Heart right ventricle (tissue), 16 donors: ENCODE data around the gene SLC17A8. TPM values are rescaled to one million over a fixed set of nuclear protein-coding genes. Genes with fewer than 3 reads are reported as not detected.

Source experiments
- ATAC-seq, 8 donors: fragments of 200-7000 bp; cut with Tn5 transposase; one replicate each; pipeline ENCODE4 v1.9.1; 2020; ENCODE audit warnings: mild to moderate bottlenecking in 8 of 8, moderate library complexity in 8 of 8, moderate number of reproducible peaks in 1 of 8
- DNase-seq, 2 donors: peaks; one replicate each; pipeline ENCODE4 v3.0.0-alpha.2; 2020
- H3K27ac ChIP-seq, 10 donors: fragments of 200-600 bp; sonication (generic) in 2 of 10; one replicate each; pipeline versions ENCODE4 v1.5.0 to v1.8.0; 2020 to 2022; ENCODE audit warnings: mild to moderate bottlenecking in 3 of 10
- H3K27me3 ChIP-seq, 7 donors: fragments of 200-600 bp; one replicate each; pipeline ENCODE4 v1.8.0; 2021 to 2022; ENCODE audit warnings: mild to moderate bottlenecking in 2 of 7
- H3K36me3 ChIP-seq, 9 donors: fragments of 200-600 bp; sonication (generic) in 1 of 9; one replicate each; pipeline versions ENCODE4 v1.5.0 to v1.8.0; 2020 to 2022; ENCODE audit warnings: mild to moderate bottlenecking in 2 of 9
- H3K4me1 ChIP-seq, 9 donors: fragments of 200-600 bp; sonication (generic) in 1 of 9; one replicate each; pipeline versions ENCODE4 v1.5.0 to v1.8.0; 2020 to 2022; ENCODE audit warnings: mild to moderate bottlenecking in 4 of 9
- H3K4me3 ChIP-seq, 10 donors: fragments of 200-600 bp; sonication (generic) in 2 of 10; one replicate each; pipeline versions ENCODE4 v1.5.0 to v1.8.0; 2020 to 2022; ENCODE audit warnings: mild to moderate bottlenecking in 7 of 10, moderate library complexity in 2 of 10
- H3K9me3 ChIP-seq, 11 donors: fragments of 200-600 bp in 10 of 11; sonication (generic) in 2 of 11; one replicate each; pipeline versions ENCODE4 v1.5.0 to v1.8.0; 2013 to 2022; ENCODE audit warnings: mild to moderate bottlenecking in 2 of 11, control low read depth in 1 of 11, moderate library complexity in 1 of 11
- whole genome bisulfite sequencing, 2 donors: extraction: QIAGEN DNeasy Blood & Tissue Kit; methylation state at CpG; one replicate each; pipeline ENCODE4 v1.1.7; 2013; ENCODE audit warnings: inconsistent platforms in 1 of 2; 5-methylcytosine and 5-hydroxymethylcytosine counted together
- intact Hi-C, 10 donors: fragments of 100-400 bp; cut with DNase I; formaldehyde crosslinking; loops; one replicate each; pipeline versions ENCODE4 v1.11.1 to v1.14.2; 2022
- polyA plus RNA-seq, 2 donors: library from polyadenylated mRNA; stranded (reverse); fragments of 200-250 nt; gene quantifications; one replicate each; pipeline ENCODE4 v1.2.3, GENCODE V29; 2013
- total RNA-seq, 10 donors: library from RNA; stranded (reverse); fragmentation: NEBNext Ultra II Directional in 3 of 10; extraction: Animal tissue kit (Norgen Biotek cat#: 25700) in 3 of 10; gene quantifications; one replicate each; pipeline versions ENCODE4 v1.2.1 to v1.2.4, GENCODE V29; 2021 to 2023
- TF ChIP-seq, protein P1 (sequence below), 9 donors: fragments of 200-600 bp; sonication (generic) in 2 of 9; IDR thresholded peaks; one replicate each; pipeline versions ENCODE4 v1.5.0 to v1.8.0; 2021 to 2022; ENCODE audit warnings: antibody characterized with exemption in 9 of 9, mild to moderate bottlenecking in 5 of 9, moderate library complexity in 1 of 9
- donor health status: Arrhythmogenic right ventricular cardiomyopathy.
- donor health status: ischemic (EF 13 %, LVEDD 7.1; RV severe dilation, severe dysfunction).
- donor health status: healthy with polysubstance abuse.
- donor health status: DM: no; HTN: yes; CAD: no.
- donor health status: DM: no; HTN: no; CAD: no.
- donor health status: ischemic (EF 25% LVEDD 6.9; RV normal size, moderate dysfunction).
- donor health status: ischemic (EF 25% LVEDD 5.7; RV mildly dilated, moderate dysfunction).
- donor health status: healthy.
- donor health status: DM: yes; HTN: yes; CAD: no.
- donor health status: Ischemic cardiomyopathy.
- donor health status: ischemic (EF 35%, LVEDD 5.7; RV mildly dilated, moderate dysfunction).
- donor health status: nonischemic (EF 11% LVEDD 7.7; RV severe dilation, severe dysfunction).
- donor health status: DM: yes; HTN: yes; CAD: no.
- donor health status: PGD.
- donor health status: ischemic (EF 29% LVEDD 5.4; RV normal size, mild dysfunction).
- donor health status: nonischemic (EF 23%, LVEDD 6.1; RV moderate dilation, normal function).

SLC17A8 gene
- total and polyA plus RNA-seq, 12 donors, result 0.08 to 0.17 TPM; not detected in 10

DNA sequence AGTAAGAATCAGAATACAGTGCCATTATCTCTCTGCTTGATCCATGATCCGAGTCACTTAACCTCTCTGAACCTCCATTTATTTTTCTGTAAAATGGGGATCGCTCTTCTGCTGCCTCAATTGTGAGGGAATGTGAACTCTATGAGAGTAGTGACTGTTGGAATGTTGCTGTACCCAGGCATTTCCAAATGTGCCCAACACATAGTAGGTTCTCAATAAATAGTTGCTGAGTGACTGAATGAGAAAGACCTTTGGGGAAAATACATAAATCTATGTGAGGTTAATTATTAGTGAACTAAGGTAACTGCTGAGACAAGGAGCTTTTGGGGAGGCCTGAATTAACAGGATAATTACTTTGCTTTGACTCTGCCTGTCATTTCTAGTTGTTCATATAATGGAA is 82.9 kb downstream of the SLC17A8 start:
- peaks cover 0 to 9% (median 0%) of the 10 kb centered on the region in 9 donors for H3K4me1 ChIP-seq
- H3K27ac ChIP-seq, result no peak overlapping the region
- TF ChIP-seq, protein P1, sequence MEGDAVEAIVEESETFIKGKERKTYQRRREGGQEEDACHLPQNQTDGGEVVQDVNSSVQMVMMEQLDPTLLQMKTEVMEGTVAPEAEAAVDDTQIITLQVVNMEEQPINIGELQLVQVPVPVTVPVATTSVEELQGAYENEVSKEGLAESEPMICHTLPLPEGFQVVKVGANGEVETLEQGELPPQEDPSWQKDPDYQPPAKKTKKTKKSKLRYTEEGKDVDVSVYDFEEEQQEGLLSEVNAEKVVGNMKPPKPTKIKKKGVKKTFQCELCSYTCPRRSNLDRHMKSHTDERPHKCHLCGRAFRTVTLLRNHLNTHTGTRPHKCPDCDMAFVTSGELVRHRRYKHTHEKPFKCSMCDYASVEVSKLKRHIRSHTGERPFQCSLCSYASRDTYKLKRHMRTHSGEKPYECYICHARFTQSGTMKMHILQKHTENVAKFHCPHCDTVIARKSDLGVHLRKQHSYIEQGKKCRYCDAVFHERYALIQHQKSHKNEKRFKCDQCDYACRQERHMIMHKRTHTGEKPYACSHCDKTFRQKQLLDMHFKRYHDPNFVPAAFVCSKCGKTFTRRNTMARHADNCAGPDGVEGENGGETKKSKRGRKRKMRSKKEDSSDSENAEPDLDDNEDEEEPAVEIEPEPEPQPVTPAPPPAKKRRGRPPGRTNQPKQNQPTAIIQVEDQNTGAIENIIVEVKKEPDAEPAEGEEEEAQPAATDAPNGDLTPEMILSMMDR (IDR thresholded peaks at IDR 0.05), result no peak
- intact Hi-C loops, result no loop called here
- DNase-seq, result no peak
- no peak overlapping the region for H3K4me3 ChIP-seq
- H3K9me3 ChIP-seq, result no peaks in the 10 kb centered on the region
- no peaks in the 10 kb centered on the region for H3K36me3 ChIP-seq
- no peak for ATAC-seq
- WGBS, 2 donors, result 81 to 89% methylated on average over 2 of the region's 2 CpGs
- H3K27me3 ChIP-seq, result no peaks in the 10 kb centered on the region

- Histone ChIP-seq H3K27me3 (peaks cover 0 to 2% (median 0%) of the 10 kb centered on the region in 7 donors), H3K9me3 (no peaks in the 10 kb centered on the region), H3K27ac (no peak overlapping the region), H3K36me3 (no peaks in the 10 kb centered on the region), H3K4me3 (no peak overlapping the region), H3K4me1 (peaks cover 0 to 9% (median 0%) of the 10 kb centered on the region in 9 donors)
- 83 to 85% methylated on average over 1 of the region's 1 CpG for WGBS, 2 donors
- TF ChIP-seq, protein P1 (IDR thresholded peaks at IDR 0.05), result no peak
- ATAC-seq (no peak), DNase-seq (no peak)
- intact Hi-C loops, result no loop called here
Observed at GRCh38 chr12:100442403-100442802, 85.5 kb downstream of the SLC17A8 start.

GRCh38 chr12:100443434-100443833 is 86.6 kb downstream of the SLC17A8 start:
- H3K9me3 ChIP-seq, result no peaks in the 10 kb centered on the region
- TF ChIP-seq, protein P1 (IDR thresholded peaks at IDR 0.05), result no peak
- peaks cover 0 to 9% (median 0%) of the 10 kb centered on the region in 9 donors for H3K4me1 ChIP-seq
- no peak overlapping the region for H3K4me3 ChIP-seq
- ATAC-seq (no peak), DNase-seq (no peak)
- WGBS, 2 donors, result 62 to 68% methylated on average over 1 of the region's 1 CpG
- no peak overlapping the region for H3K27ac ChIP-seq
- peaks cover 0 to 7% (median 0%) of the 10 kb centered on the region in 7 donors for H3K27me3 ChIP-seq
- intact Hi-C loops, result no loop called here
- no peaks in the 10 kb centered on the region for H3K36me3 ChIP-seq

GRCh38 chr12:100445081-100445481 is 88.2 kb downstream of the SLC17A8 start:
- Histone ChIP-seq H3K9me3 (no peaks in the 10 kb centered on the region), H3K27ac (no peak overlapping the region), H3K4me3 (no peak overlapping the region), H3K36me3 (no peaks in the 10 kb centered on the region), H3K27me3 (peaks cover 0 to 7% (median 0%) of the 10 kb centered on the region in 7 donors), H3K4me1 (peaks cover 0 to 9% (median 0%) of the 10 kb centered on the region in 9 donors)
- intact Hi-C loops, result no loop called here
- ATAC-seq, result no peak
- WGBS, 2 donors, result 70 to 78% methylated on average over 4 of the region's 4 CpGs
- TF ChIP-seq, protein P1 (IDR thresholded peaks at IDR 0.05), result no peak
- no peak for DNase-seq
